Uterus (tissue), 2 donors: ENCODE results near the gene INTS4.

ENCODE experiments used
- CTCF ChIP-seq, 4 experiments: fragments of 200-600 bp in 2 of 4; fragments of 450-650 bp in 2 of 4; sonication (generic) in 2 of 4; IDR thresholded peaks; one replicate each; pipeline ENCODE4 v1.5.1; 2016 to 2019; ENCODE audit warnings: antibody characterized with exemption in 4 of 4, mild to moderate bottlenecking in 2 of 4, moderate library complexity in 1 of 4
- POLR2A ChIP-seq, 2 donors: fragments of 450-650 bp; IDR thresholded peaks; one replicate each; pipeline ENCODE4 v1.6.1; 2016; ENCODE audit warnings: antibody characterized with exemption in 2 of 2, mild to moderate bottlenecking in 1 of 2, moderate library complexity in 1 of 2

GRCh38 chr11:77882396-77882795 is 112.1 kb downstream of the INTS4 start:
- no peak for TF ChIP-seq CTCF (IDR thresholded peaks at IDR 0.05)
- no peak for TF ChIP-seq POLR2A (IDR thresholded peaks at IDR 0.05)
